Esophagus squamous epithelium (tissue), 5 donors: ENCODE measurements around the gene PKP3. TPM values are rescaled to one million over a fixed set of nuclear protein-coding genes. Genes with fewer than 3 reads are reported as not detected.

ENCODE experiments used
- DNase-seq: peaks from one replicate; lab custom pipeline; 2025; lab: John Stamatoyannopoulos, UW
- H3K27ac ChIP-seq, 4 donors: fragments of 200-600 bp; sonication (generic); one replicate each; pipeline ENCODE4 v1.5.1; 2016 to 2019; ENCODE audit warnings: mild to moderate bottlenecking in 1 of 4
- H3K27me3 ChIP-seq, 4 donors: fragments of 200-600 bp; sonication (generic); 1 replicate in 3 of 4; 2 replicates in 1 of 4; pipeline versions ENCODE4 v1.5.1 to v1.6.0; 2017 to 2021; ENCODE audit warnings: antibody characterized with exemption in 1 of 4
- H3K36me3 ChIP-seq, 3 donors: fragments of 200-600 bp; sonication (generic); one replicate each; pipeline ENCODE4 v1.5.1; 2016 to 2019
- H3K4me1 ChIP-seq, 3 donors: fragments of 200-600 bp; sonication (generic); one replicate each; pipeline ENCODE4 v1.5.1; 2017 to 2019
- H3K4me3 ChIP-seq, 4 donors: fragments of 200-600 bp; sonication (generic); 1 replicate in 3 of 4; 2 replicates in 1 of 4; pipeline ENCODE4 v1.5.1; 2016 to 2019; ENCODE audit warnings: mild to moderate bottlenecking in 2 of 4, moderate library complexity in 1 of 4
- H3K9me3 ChIP-seq, 3 donors: fragments of 200-600 bp; sonication (generic); one replicate each; pipeline ENCODE4 v1.5.1; 2016 to 2019
- POLR2A ChIP-seq, 4 donors: fragments of 450-650 bp; IDR thresholded peaks; one replicate each; pipeline ENCODE4 v1.6.1; 2017; ENCODE audit warnings: antibody characterized with exemption in 4 of 4, mild to moderate bottlenecking in 4 of 4, moderate library complexity in 3 of 4
- WGBS, 2 donors: methylation state at CpG; one replicate each; pipeline ENCODE4 v1.1.5; 2018; 5-methylcytosine and 5-hydroxymethylcytosine counted together
- intact Hi-C: fragments of 100-400 bp; cut with DNase I; formaldehyde crosslinking; loops from one replicate; pipeline ENCODE4 v1.15.0; 2022
- total RNA-seq, 4 donors: library from RNA; depleted of rRNA; stranded (reverse); fragments of >200 nt; gene quantifications; one replicate each; pipeline ENCODE4 v1.1.0, GENCODE V29; 2016
- TF ChIP-seq, protein P1 (sequence below), 6 experiments: fragments of 450-650 bp in 4 of 6; fragments of 200-600 bp in 2 of 6; sonication (generic) in 2 of 6; IDR thresholded peaks; one replicate each; pipeline ENCODE4 v1.5.1; 2016 to 2019; ENCODE audit warnings: antibody characterized with exemption in 6 of 6, mild to moderate bottlenecking in 4 of 6, moderate library complexity in 4 of 6
- donor health status: DM: yes; HTN: yes; CAD: no.

The PKP3 gene
- total RNA-seq, 4 donors from 2014 or later = 314 to 1,016 (median 520) TPM

GRCh38 chr11:368414-369335, 25.3 kb upstream of the PKP3 start:
- H3K27me3 ChIP-seq = peaks cover 6 to 65% (median 17%) of the 10 kb centered on the region in 4 donors
- intact Hi-C loops = no loop called here
- H3K36me3 ChIP-seq = no peaks in the 10 kb centered on the region
- peak overlapping the region in 1 of 4 donors; percentile 13 for H3K27ac ChIP-seq
- peak overlapping the region in 3 of 4 donors; percentile 2 to 55 (median 44) for H3K4me3 ChIP-seq
- no peaks in the 10 kb centered on the region for H3K9me3 ChIP-seq
- H3K4me1 ChIP-seq = peaks cover 13 to 44% (median 15%) of the 10 kb centered on the region in 3 donors
- TF ChIP-seq, protein P1, sequence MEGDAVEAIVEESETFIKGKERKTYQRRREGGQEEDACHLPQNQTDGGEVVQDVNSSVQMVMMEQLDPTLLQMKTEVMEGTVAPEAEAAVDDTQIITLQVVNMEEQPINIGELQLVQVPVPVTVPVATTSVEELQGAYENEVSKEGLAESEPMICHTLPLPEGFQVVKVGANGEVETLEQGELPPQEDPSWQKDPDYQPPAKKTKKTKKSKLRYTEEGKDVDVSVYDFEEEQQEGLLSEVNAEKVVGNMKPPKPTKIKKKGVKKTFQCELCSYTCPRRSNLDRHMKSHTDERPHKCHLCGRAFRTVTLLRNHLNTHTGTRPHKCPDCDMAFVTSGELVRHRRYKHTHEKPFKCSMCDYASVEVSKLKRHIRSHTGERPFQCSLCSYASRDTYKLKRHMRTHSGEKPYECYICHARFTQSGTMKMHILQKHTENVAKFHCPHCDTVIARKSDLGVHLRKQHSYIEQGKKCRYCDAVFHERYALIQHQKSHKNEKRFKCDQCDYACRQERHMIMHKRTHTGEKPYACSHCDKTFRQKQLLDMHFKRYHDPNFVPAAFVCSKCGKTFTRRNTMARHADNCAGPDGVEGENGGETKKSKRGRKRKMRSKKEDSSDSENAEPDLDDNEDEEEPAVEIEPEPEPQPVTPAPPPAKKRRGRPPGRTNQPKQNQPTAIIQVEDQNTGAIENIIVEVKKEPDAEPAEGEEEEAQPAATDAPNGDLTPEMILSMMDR (IDR thresholded peaks at IDR 0.05) = no peak
- TF ChIP-seq POLR2A (IDR thresholded peaks at IDR 0.05) = no peak
- DNase-seq = no peak
- WGBS, 2 donors = 6% methylated on average over 8 of the region's 61 CpGs; no CpG with 5 or more reads in 1 of the 2 donors

- peak within 1 kb of the TSS in 3 of 4 donors; percentile 2 to 55 (median 44) for H3K4me3 ChIP-seq
- 0% methylated on average over 1 of the region's 118 CpGs; no CpG with 5 or more reads in 1 of the 2 donors for WGBS, 2 donors
These were observed 24.5 kb upstream of the PKP3 start, which contains the start of gene B4GALNT4 for GRCh38 chr11:369336-370018. TSS of gene B4GALNT4 (plus strand) at chr11:369499. CDS start at chr11:369804, 305 bp downstream.

GRCh38 chr11:370070-370941, 23.7 kb upstream of the PKP3 start:
- TF ChIP-seq, protein P1 (IDR thresholded peaks at IDR 0.05) = no peak
- TF ChIP-seq POLR2A (IDR thresholded peaks at IDR 0.05) = no peak
- intact Hi-C loops = no loop called here
- no peak for DNase-seq
- H3K4me1 ChIP-seq = peaks cover 9 to 30% (median 11%) of the 10 kb centered on the region in 3 donors
- peaks cover 6 to 51% (median 17%) of the 10 kb centered on the region in 4 donors for H3K27me3 ChIP-seq
- H3K36me3 ChIP-seq = no peaks in the 10 kb centered on the region
- peak overlapping the region in 2 of 4 donors; percentile 33 to 39 for H3K4me3 ChIP-seq
- no peaks in the 10 kb centered on the region for H3K9me3 ChIP-seq
- H3K27ac ChIP-seq = no peak overlapping the region
- WGBS, 2 donors = 37 to 57% methylated on average over 2 to 4 of the region's 42 CpGs

More at GRCh38 chr11:369336-370018, 24.5 kb upstream of the PKP3 start, which contains the start of gene B4GALNT4:
- DNase-seq = no peak
- H3K4me1 ChIP-seq = peaks cover 9 to 38% (median 11%) of the 10 kb centered on the region in 3 donors
- H3K36me3 ChIP-seq = no peaks in the 10 kb centered on the region
- TF ChIP-seq, protein P1 (IDR thresholded peaks at IDR 0.05) = no peak
- TF ChIP-seq POLR2A (IDR thresholded peaks at IDR 0.05) = no peak
- peaks cover 6 to 60% (median 17%) of the 10 kb centered on the region in 4 donors for H3K27me3 ChIP-seq
- peak within 1 kb of the TSS in 1 of 4 donors; percentile 13 for H3K27ac ChIP-seq
- H3K9me3 ChIP-seq = no peaks in the 10 kb centered on the region
- intact Hi-C loops = no loop called here

DNA sequence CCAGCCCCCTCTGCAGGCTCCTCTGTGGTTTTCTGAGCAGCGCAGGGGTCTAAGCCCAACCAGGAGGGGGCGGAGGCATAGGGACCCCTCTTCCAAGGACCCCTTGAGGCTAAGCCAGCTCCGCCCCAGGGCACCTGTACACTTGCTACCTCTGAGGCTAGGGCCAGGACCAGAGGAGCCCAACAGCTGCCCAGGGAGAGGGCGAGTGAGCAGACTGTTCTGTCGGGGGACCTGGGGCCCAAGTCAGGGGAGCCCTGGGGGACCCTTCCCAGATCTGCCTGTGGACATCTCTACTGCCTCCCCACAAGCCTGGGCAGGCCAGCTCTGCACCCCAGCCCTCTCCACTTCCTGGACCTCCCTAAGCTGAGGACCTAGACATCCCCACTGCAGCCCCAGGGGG, 23.0 kb upstream of the PKP3 start:
- intact Hi-C loops = no loop called here
- TF ChIP-seq, protein P1 (IDR thresholded peaks at IDR 0.05) = no peak
- TF ChIP-seq POLR2A (IDR thresholded peaks at IDR 0.05) = no peak
- peaks cover 6 to 46% (median 16%) of the 10 kb centered on the region in 4 donors for H3K27me3 ChIP-seq
- no peak overlapping the region for H3K4me3 ChIP-seq
- no peak overlapping the region for H3K27ac ChIP-seq
- no CpG with 5 or more reads among the region's 5 CpGs for WGBS, 2 donors
- no peak for DNase-seq
- no peaks in the 10 kb centered on the region for H3K9me3 ChIP-seq
- H3K4me1 ChIP-seq = peaks cover 9 to 30% (median 11%) of the 10 kb centered on the region in 3 donors
- no peaks in the 10 kb centered on the region for H3K36me3 ChIP-seq
